HL-60 (cell line): ENCODE results near the gene ALLC.

Experiments used
- DNase-seq, 2 experiments: peaks; one replicate each; pipeline ENCODE4 v3.0.0-alpha.2; 2010 to 2020; ENCODE audit warnings: low read depth in 1 of 2, low spot score in 1 of 2
- H3K27ac ChIP-seq: fragments of 250-450 bp; sonication (Bioruptor Pico); replicated peaks from 2 replicates; pipeline ENCODE4 v1.5.1; 2020; ENCODE audit warnings: mild to moderate bottlenecking, moderate library complexity
- H3K27me3 ChIP-seq: fragments of 250-450 bp; sonication (Bioruptor Pico); 2 replicates; pipeline ENCODE4 v1.5.1; 2021; ENCODE audit warnings: mild to moderate bottlenecking, moderate library complexity; ENCODE audit not compliant: insufficient read depth, poor library complexity, severe bottlenecking
- H3K4me3 ChIP-seq: replicated peaks from 2 replicates; pipeline ENCODE4 v1.5.1; 2011; ENCODE audit warnings: mild to moderate bottlenecking, control low read depth, low read length; ENCODE audit not compliant: insufficient read depth
- CTCF ChIP-seq: IDR thresholded peaks from one replicate; pipeline ENCODE4 v1.5.1; 2011; ENCODE audit warnings: low read length, control low read depth, inconsistent platforms; ENCODE audit not compliant: insufficient read depth
- GABPA ChIP-seq: IDR thresholded peaks from 2 replicates; pipeline ENCODE4 v1.6.1; 2012; ENCODE audit warnings: low read depth
- POLR2AphosphoS5 ChIP-seq: IDR thresholded peaks from 2 replicates; pipeline ENCODE4 v1.6.1; 2012; ENCODE audit warnings: low read depth
- REST ChIP-seq: IDR thresholded peaks from 2 replicates; pipeline ENCODE4 v1.6.1; 2012; ENCODE audit warnings: low read depth; ENCODE audit not compliant: insufficient replicate concordance
- SPI1 ChIP-seq: IDR thresholded peaks from 2 replicates; pipeline ENCODE4 v1.6.1; 2012; ENCODE audit warnings: low read depth, mild to moderate bottlenecking, borderline replicate concordance

The ALLC gene

GRCh38 chr2:3696545-3696944 lies 38.5 kb downstream of the ALLC start:
- TF ChIP-seq SPI1 = no peak
- Histone ChIP-seq H3K27me3 (peaks cover 2% of the 10 kb centered on the region), H3K4me3 (no peak overlapping the region), H3K27ac (no peak overlapping the region)
- no peak for DNase-seq

- Histone ChIP-seq H3K27ac (no peak overlapping the region), H3K4me3 (no peak overlapping the region), H3K27me3 (no peaks in the 10 kb centered on the region)
- TF ChIP-seq POLR2AphosphoS5 = no peak
- no peak for TF ChIP-seq REST
- no peak for TF ChIP-seq SPI1
- no peak for TF ChIP-seq GABPA
- TF ChIP-seq CTCF = no peak
- no peak for DNase-seq
Measured at GRCh38 chr2:3701071-3701470, 43.1 kb downstream of the ALLC start.

GRCh38 chr2:3703236-3703756 lies 45.3 kb downstream of the ALLC start, which contains the start of gene DCDC2C:
Gene DCDC2C (plus strand): TSS chr2:3703575. CDS start chr2:3703752, 177 bp downstream.
- H3K4me3 ChIP-seq = no peak within 1 kb of the TSS
- TF ChIP-seq SPI1 (no peak), CTCF (no peak), REST (no peak), GABPA (no peak), POLR2AphosphoS5 (no peak)
- H3K27ac ChIP-seq = no peak within 1 kb of the TSS
- no peak for DNase-seq
- H3K27me3 ChIP-seq = no peaks in the 10 kb centered on the region

GRCh38 chr2:3703757-3704355 lies 45.9 kb downstream of the ALLC start:
- Histone ChIP-seq H3K27ac (no peak overlapping the region), H3K4me3 (no peak overlapping the region), H3K27me3 (peaks cover 1% of the 10 kb centered on the region)
- TF ChIP-seq POLR2AphosphoS5 = no peak
- no peak for TF ChIP-seq CTCF
- TF ChIP-seq SPI1 = no peak
- no peak for TF ChIP-seq GABPA
- no peak for TF ChIP-seq REST
- DNase-seq = no peak
